Measurements from ENCODE around the gene DNAH10. TPM values are rescaled to one million over a fixed set of nuclear protein-coding genes. Genes with fewer than 3 reads are reported as not detected.
A peak's percentile ranks its signal among the peaks of the same experiment; 100 is the strongest.
"Not testable (repeated sequence)": the region's sequence is repeated elsewhere in the genome, so short reads cannot be mapped to it uniquely, and the experiment has no call there.

The DNAH10 gene
- total and polyA plus RNA-seq, 2 of the 13 experiments (the other 11 are each of a cell fraction or from before 2014, with no cell fraction given): 0.01 to 0.02 TPM

GRCh38 chr12:123946516-123947505, 184.7 kb downstream of the DNAH10 start:
- H3K79me2 ChIP-seq (ENCODE audit: insufficient read depth, low read length); H4K20me1 ChIP-seq (ENCODE audit: insufficient read depth, low read length); in situ Hi-C loops (cut with HindIII; ENCODE audit: extremely low pct_ligation_motif_present, low pct_unique_long_range_greater_than_20kb); H3K27me3 ChIP-seq (ENCODE audit: control insufficient read depth in 1 of 2, insufficient read depth in 2 of 2, low read length in 2 of 2); FAIRE-seq; BruUV-seq (replicated peaks); DNase-seq (ENCODE audit: low spot score); H3K4me3 ChIP-seq (replicated peaks in 1 of 3; ENCODE audit: insufficient read depth in 1 of 3, low read depth in 2 of 3, low read length in 3 of 3); H3K9ac ChIP-seq (ENCODE audit: insufficient read depth, low read depth, low read length); CTCF ChIA-PET (ENCODE audit: low intra/inter-chr PET ratio, low total read pairs); H3K4me2 ChIP-seq (ENCODE audit: low read depth, low read length); POLR2A ChIA-PET; ATAC-seq; H3K27ac ChIP-seq (ENCODE audit: extremely low read length, insufficient read depth, low read length); H3K9me3 ChIP-seq (ENCODE audit: low read length); H3K36me3 ChIP-seq (replicated peaks in 1 of 2; ENCODE audit: control insufficient read depth in 1 of 2, insufficient read depth in 2 of 2, low read length in 2 of 2); H2AFZ ChIP-seq (ENCODE audit: low read length); intact Hi-C loops (cut with micrococcal nuclease; ENCODE audit: unreplicated experiment): not testable (repeated sequence)
- WGBS (ENCODE audit: low lambda C conversion rate): 86% methylated on average over 9 of the region's 35 CpGs
- H3K4me1 ChIP-seq (ENCODE audit: insufficient read depth, low read length): peaks cover 36% of the 10 kb centered on the region

GRCh38 chr12:123947531-123947930, 185.4 kb downstream of the DNAH10 start:
- H3K79me2 ChIP-seq (ENCODE audit: insufficient read depth, low read length); POLR2A ChIA-PET; H2AFZ ChIP-seq (ENCODE audit: low read length); H4K20me1 ChIP-seq (ENCODE audit: insufficient read depth, low read length); H3K36me3 ChIP-seq (replicated peaks in 1 of 2; ENCODE audit: control insufficient read depth in 1 of 2, insufficient read depth in 2 of 2, low read length in 2 of 2); H3K27me3 ChIP-seq (ENCODE audit: control insufficient read depth in 1 of 2, insufficient read depth in 2 of 2, low read length in 2 of 2); DNase-seq (ENCODE audit: low spot score); CTCF ChIA-PET (ENCODE audit: low intra/inter-chr PET ratio, low total read pairs); H3K27ac ChIP-seq (ENCODE audit: extremely low read length, insufficient read depth, low read length); intact Hi-C loops (cut with micrococcal nuclease; ENCODE audit: unreplicated experiment); H3K4me3 ChIP-seq (replicated peaks in 1 of 3; ENCODE audit: insufficient read depth in 1 of 3, low read depth in 2 of 3, low read length in 3 of 3); H3K9ac ChIP-seq (ENCODE audit: insufficient read depth, low read depth, low read length); ATAC-seq; in situ Hi-C loops (cut with HindIII; ENCODE audit: extremely low pct_ligation_motif_present, low pct_unique_long_range_greater_than_20kb); H3K9me3 ChIP-seq (ENCODE audit: low read length); BruUV-seq (replicated peaks); H3K4me2 ChIP-seq (ENCODE audit: low read depth, low read length); FAIRE-seq: not testable (repeated sequence)
- TF ChIP-seq NFYC (CRISPR knock-in tag; IDR thresholded peaks at IDR 0.05): peak; percentile 46
- TF ChIP-seq NFYB (CRISPR knock-in tag; IDR thresholded peaks at IDR 0.05): peak; percentile 60
- H3K4me1 ChIP-seq (ENCODE audit: insufficient read depth, low read length): peaks cover 42% of the 10 kb centered on the region
- WGBS (ENCODE audit: low lambda C conversion rate): 92% methylated on average over 7 of the region's 7 CpGs
